DND-41 (cell line): ENCODE results near the gene BNC2.

Source experiments
- ATAC-seq: fragments of 200-7000 bp; cut with Tn5 transposase; 3 replicates; pipeline ENCODE4 v1.9.1; 2021; ENCODE audit warnings: low read depth; ENCODE audit not compliant: insufficient read depth
- DNase-seq: peaks from one replicate; pipeline ENCODE4 v3.0.0-alpha.2; 2020
- H2AFZ ChIP-seq: 2 replicates; pipeline ENCODE4 v1.6.0; 2012; ENCODE audit warnings: low read depth, low read length
- H3K27ac ChIP-seq: 2 replicates; pipeline ENCODE4 v1.5.1; 2012; ENCODE audit warnings: low read length, inconsistent platforms
- H3K27me3 ChIP-seq: fragments of 200-600 bp; sonication (generic); 2 replicates; pipeline ENCODE4 v1.6.0; 2012; ENCODE audit warnings: low read length, mild to moderate bottlenecking, inconsistent platforms; ENCODE audit not compliant: insufficient read depth, poor library complexity
- H3K36me3 ChIP-seq: 2 replicates; pipeline ENCODE4 v1.5.1; 2012; ENCODE audit warnings: low read length, inconsistent platforms; ENCODE audit not compliant: insufficient read depth
- H3K4me1 ChIP-seq: 2 replicates; pipeline ENCODE4 v1.5.1; 2012; ENCODE audit warnings: mild to moderate bottlenecking, low read length; ENCODE audit not compliant: insufficient read depth
- H3K4me2 ChIP-seq: 2 replicates; pipeline ENCODE4 v1.6.0; 2012; ENCODE audit warnings: mild to moderate bottlenecking, moderate library complexity, low read length, inconsistent platforms; ENCODE audit not compliant: insufficient read depth
- H3K4me3 ChIP-seq, 2 experiments: fragments of 200-600 bp in 1 of 2; shearing (Covaris generic) in 1 of 2; 2 replicates each; pipeline ENCODE4 v1.5.1; 2012 to 2016; ENCODE audit warnings: inconsistent platforms in 2 of 2, low read length in 2 of 2, mild to moderate bottlenecking in 2 of 2, low read depth in 1 of 2, moderate library complexity in 1 of 2
- H3K79me2 ChIP-seq: 2 replicates; pipeline ENCODE4 v1.6.0; 2012; ENCODE audit warnings: low read length, inconsistent platforms; ENCODE audit not compliant: insufficient read depth
- H3K9ac ChIP-seq: 2 replicates; pipeline ENCODE4 v1.6.0; 2012; ENCODE audit warnings: low read depth, mild to moderate bottlenecking, inconsistent platforms, low read length, moderate library complexity
- H3K9me3 ChIP-seq: 2 replicates; pipeline ENCODE4 v1.5.1; 2012; ENCODE audit warnings: low read length, moderate library complexity, mild to moderate bottlenecking, inconsistent platforms; ENCODE audit not compliant: insufficient read depth, severe bottlenecking
- H4K20me1 ChIP-seq: 2 replicates; pipeline ENCODE4 v1.6.0; 2012; ENCODE audit warnings: low read length; ENCODE audit not compliant: insufficient read depth
- EZH2 ChIP-seq: IDR thresholded peaks from 3 replicates; pipeline ENCODE4 v1.6.1; 2012; ENCODE audit warnings: borderline replicate concordance, low read depth, mild to moderate bottlenecking, moderate library complexity, low read length, inconsistent platforms; ENCODE audit not compliant: severe bottlenecking
- TF ChIP-seq, protein P1 (sequence below): IDR thresholded peaks from 2 replicates; pipeline ENCODE4 v1.5.1; 2012; ENCODE audit warnings: borderline replicate concordance, low read length, moderate library complexity, mild to moderate bottlenecking; ENCODE audit not compliant: poor library complexity, severe bottlenecking; ENCODE audit errors: extremely low read depth

The BNC2 gene

DNA sequence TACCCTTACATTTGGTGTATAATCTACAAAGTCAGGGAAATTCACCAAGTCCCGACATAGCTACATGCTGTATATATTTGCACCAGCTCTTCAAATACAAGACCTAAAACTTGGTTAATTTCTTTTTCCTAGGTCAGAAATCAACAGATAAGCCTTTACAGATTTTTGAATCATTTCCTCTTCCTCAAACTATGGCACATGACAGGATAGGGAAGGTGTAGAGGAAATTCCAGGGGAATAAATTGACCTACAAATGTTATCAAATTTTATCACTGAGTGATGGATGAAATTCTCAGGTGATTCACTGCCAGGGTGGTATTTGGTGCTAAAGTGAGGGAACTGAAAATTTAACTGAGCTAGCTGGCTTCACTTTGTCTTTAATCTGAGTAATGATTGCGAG lies 360.0 kb downstream of the BNC2 start:
- H4K20me1 ChIP-seq, result no peaks in the 10 kb centered on the region
- H2AFZ ChIP-seq, result no peak overlapping the region
- H3K9ac ChIP-seq, result no peak overlapping the region
- no peak for ATAC-seq
- no peak for DNase-seq
- H3K36me3 ChIP-seq, result no peaks in the 10 kb centered on the region
- H3K4me3 ChIP-seq, result no peak overlapping the region
- no peak overlapping the region for H3K27ac ChIP-seq
- H3K79me2 ChIP-seq, result no peaks in the 10 kb centered on the region
- TF ChIP-seq, protein P1, sequence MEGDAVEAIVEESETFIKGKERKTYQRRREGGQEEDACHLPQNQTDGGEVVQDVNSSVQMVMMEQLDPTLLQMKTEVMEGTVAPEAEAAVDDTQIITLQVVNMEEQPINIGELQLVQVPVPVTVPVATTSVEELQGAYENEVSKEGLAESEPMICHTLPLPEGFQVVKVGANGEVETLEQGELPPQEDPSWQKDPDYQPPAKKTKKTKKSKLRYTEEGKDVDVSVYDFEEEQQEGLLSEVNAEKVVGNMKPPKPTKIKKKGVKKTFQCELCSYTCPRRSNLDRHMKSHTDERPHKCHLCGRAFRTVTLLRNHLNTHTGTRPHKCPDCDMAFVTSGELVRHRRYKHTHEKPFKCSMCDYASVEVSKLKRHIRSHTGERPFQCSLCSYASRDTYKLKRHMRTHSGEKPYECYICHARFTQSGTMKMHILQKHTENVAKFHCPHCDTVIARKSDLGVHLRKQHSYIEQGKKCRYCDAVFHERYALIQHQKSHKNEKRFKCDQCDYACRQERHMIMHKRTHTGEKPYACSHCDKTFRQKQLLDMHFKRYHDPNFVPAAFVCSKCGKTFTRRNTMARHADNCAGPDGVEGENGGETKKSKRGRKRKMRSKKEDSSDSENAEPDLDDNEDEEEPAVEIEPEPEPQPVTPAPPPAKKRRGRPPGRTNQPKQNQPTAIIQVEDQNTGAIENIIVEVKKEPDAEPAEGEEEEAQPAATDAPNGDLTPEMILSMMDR, result no peak
- TF ChIP-seq EZH2, result no peak
- H3K4me2 ChIP-seq, result no peak overlapping the region
- H3K9me3 ChIP-seq, result no peaks in the 10 kb centered on the region
- H3K4me1 ChIP-seq, result no peaks in the 10 kb centered on the region
- no peaks in the 10 kb centered on the region for H3K27me3 ChIP-seq

DNA sequence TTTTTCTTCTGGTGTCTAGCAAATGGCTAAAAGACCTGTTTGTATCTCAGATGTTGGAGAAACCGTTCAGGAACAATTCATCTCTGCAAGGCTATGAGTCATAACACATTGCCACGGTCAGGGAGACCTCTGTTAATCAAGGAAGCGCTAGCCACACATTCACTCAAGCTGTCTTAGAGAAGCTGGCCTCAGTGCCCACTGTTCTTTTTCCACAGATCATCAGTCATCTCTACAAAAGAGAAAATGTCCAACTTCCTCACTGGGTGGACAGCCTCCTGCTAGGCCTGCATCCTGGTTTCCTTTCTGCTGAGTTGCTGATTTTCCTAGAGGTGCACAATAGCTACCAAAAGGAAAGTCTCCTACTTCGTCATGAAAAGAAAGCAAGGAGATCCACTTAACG lies 360.5 kb downstream of the BNC2 start:
- no peaks in the 10 kb centered on the region for H3K27me3 ChIP-seq
- H3K79me2 ChIP-seq, result no peaks in the 10 kb centered on the region
- no peak for DNase-seq
- no peak for TF ChIP-seq EZH2
- TF ChIP-seq, protein P1, result no peak
- H3K4me3 ChIP-seq, result no peak overlapping the region
- ATAC-seq, result no peak
- H2AFZ ChIP-seq, result no peak overlapping the region
- no peaks in the 10 kb centered on the region for H3K9me3 ChIP-seq
- no peaks in the 10 kb centered on the region for H3K4me1 ChIP-seq
- no peak overlapping the region for H3K27ac ChIP-seq
- no peaks in the 10 kb centered on the region for H4K20me1 ChIP-seq
- no peaks in the 10 kb centered on the region for H3K36me3 ChIP-seq
- H3K4me2 ChIP-seq, result no peak overlapping the region
- no peak overlapping the region for H3K9ac ChIP-seq

DNA sequence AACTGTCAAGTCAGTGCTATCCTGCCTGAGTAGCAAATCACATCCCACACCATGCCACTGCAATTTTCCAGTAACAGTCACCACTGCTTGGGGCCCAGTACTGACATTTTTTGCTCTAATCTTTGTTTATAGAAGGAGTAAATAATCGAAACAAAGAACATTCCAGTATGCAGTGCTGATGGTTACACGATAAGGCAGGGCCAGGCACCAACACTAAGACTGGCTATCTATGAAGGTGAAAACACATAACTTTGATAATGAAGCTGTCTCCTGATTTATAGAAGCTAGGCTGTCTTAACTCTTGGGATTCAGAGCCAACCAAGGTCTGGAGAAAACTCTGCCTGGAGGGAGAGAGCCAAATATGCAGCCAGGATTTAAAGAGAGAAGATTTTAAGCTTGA lies 365.3 kb downstream of the BNC2 start:
- no peak overlapping the region for H2AFZ ChIP-seq
- H3K4me1 ChIP-seq, result no peaks in the 10 kb centered on the region
- no peaks in the 10 kb centered on the region for H3K9me3 ChIP-seq
- DNase-seq, result no peak
- H3K4me2 ChIP-seq, result no peak overlapping the region
- no peaks in the 10 kb centered on the region for H3K27me3 ChIP-seq
- no peaks in the 10 kb centered on the region for H4K20me1 ChIP-seq
- TF ChIP-seq, protein P1, result no peak
- no peak for TF ChIP-seq EZH2
- no peaks in the 10 kb centered on the region for H3K79me2 ChIP-seq
- H3K27ac ChIP-seq, result no peak overlapping the region
- no peak for ATAC-seq
- H3K9ac ChIP-seq, result no peak overlapping the region
- H3K36me3 ChIP-seq, result no peaks in the 10 kb centered on the region
- H3K4me3 ChIP-seq, result no peak overlapping the region

DNA sequence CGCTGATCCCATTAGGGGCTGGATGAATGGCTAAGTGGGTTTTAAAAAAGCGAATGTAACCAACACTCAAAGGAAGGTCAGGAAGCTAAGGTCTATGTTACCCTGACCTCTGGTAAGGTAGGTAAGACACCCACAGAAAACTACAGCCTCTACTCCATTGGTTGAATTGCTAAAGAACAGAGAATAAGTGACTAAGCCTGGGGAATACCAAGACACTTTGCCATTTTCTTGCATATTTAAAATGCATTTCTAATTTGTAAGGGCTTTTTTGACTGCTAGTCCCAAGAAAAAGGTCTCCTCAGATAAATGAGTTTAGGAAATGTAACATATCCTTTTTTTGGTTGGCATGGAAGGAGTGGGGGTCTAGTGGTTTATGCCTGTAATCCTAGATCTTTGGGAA lies 368.7 kb downstream of the BNC2 start:
- DNase-seq (no peak), ATAC-seq (no peak)
- H2AFZ ChIP-seq, result no peak overlapping the region
- no peak for TF ChIP-seq EZH2
- H3K79me2 ChIP-seq, result no peaks in the 10 kb centered on the region
- H4K20me1 ChIP-seq, result no peaks in the 10 kb centered on the region
- H3K9me3 ChIP-seq, result no peaks in the 10 kb centered on the region
- no peak overlapping the region for H3K27ac ChIP-seq
- H3K4me3 ChIP-seq, result no peak overlapping the region
- no peak overlapping the region for H3K4me2 ChIP-seq
- H3K4me1 ChIP-seq, result no peaks in the 10 kb centered on the region
- H3K27me3 ChIP-seq, result no peaks in the 10 kb centered on the region
- H3K36me3 ChIP-seq, result no peaks in the 10 kb centered on the region
- H3K9ac ChIP-seq, result no peak overlapping the region
